ENCODE measurements around the gene APMAP.
A peak's percentile ranks its signal among the peaks of the same experiment; 100 is the strongest.
"Not testable (repeated sequence)": the region's sequence is repeated elsewhere in the genome, so short reads cannot be mapped to it uniquely, and the experiment has no call there.

APMAP gene

DNA sequence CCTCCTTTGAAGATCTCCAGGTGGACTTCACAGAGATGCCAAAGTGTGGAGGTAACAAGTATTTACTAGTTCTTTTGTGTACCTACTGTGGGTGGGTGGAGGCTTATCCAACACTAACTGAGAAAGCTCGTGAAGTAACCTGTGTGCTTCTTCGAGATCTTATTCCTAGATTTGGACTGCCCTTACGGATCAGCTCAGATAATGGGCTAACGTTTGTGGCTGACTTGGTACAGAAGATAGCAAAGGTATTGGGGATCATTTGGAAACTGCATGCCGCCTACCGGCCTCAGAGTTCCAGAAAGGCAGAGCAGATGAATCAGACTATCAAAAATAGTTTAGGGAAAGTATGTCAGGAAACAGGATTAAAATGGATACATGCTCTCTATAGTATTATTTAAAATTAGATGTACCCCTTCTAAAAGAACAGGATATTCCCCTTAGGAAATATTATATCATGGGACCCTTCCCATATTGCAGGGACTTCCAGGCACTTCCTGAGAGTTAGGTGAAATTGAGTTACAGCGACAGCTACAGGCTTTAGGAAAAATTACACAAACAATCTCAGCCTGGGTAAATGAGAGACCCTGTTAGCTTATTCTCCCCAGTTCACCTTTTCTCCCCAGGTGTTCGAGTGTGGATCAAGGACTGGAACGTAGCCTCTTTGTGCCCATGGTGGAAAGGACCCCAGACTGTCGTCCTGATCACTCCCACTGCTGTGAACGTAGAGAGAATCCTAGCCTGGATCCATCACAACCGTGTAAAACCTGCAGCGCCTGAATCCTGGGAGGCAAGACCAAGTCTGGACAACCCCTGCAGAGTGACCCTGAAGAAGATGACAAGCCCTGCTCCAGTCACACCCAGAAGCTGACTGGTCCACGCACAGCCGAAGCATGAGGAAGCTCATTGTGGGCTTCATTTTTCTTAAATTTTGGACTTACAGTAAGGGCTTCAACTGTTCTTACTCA is 61.5 kb downstream of the APMAP start:
- not testable (repeated sequence) for DNase-seq (ENCODE audit: low read depth)

DNA sequence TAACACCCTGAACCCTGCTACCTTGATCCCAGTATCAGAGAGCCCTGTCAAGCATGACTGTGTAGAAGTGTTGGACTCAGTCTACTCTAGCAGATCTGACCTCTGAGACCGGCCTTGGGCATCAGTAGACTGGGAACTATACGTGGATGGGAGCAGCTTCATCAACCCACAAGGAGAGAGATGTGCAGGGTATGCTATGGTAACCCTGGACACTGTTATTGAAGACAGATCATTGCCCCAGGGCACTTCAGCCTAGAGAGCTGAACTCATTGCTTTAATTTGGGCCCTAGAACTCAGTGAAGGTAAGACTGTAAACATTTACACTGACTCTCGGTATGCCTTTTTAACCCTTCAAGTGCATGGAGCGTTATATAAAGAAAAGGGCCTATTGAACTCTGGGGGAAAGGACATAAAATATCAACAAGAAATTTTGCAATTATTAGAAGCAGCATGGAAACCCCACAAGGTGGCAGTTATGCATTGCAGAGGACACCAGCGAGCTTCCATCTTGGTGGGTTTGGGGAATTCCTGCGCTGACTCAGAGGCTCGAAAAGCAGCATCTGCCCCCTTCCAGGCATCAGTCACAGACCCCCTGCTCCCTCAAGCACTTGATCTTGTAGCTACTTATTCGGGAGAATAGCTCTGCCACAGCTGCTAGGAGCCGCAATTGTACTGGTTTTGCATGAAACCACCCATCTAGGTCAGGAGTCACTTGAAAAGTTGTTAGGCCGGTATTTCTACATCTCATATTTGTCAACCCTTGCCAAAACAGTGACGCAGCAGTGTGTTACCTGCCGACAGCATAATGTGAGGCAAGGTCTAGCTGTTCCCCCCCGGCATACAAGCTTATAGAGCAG is 62.5 kb downstream of the APMAP start:
- not testable (repeated sequence) for DNase-seq (ENCODE audit: low read depth)

DNA sequence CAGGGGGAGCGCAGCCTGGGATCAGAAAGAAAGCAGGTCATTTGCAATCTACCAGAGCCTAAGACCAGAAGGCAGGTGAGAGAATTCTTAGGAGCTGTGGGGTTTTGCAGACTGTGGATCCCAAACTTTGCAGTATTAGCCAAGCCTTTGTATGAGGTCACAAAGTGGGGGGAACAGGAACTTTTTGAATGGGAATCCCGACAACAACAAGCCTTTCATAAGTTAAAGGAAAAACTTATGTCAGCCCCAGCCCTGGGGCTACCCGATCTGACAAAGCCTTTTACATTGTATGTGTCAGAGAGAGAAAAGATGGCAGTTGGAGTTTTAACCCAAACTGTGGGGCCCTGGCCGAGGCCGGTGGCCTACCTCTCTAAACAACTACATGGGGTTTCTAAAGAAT is 63.3 kb downstream of the APMAP start:
- DNase-seq (ENCODE audit: low read depth): not testable (repeated sequence)

DNA sequence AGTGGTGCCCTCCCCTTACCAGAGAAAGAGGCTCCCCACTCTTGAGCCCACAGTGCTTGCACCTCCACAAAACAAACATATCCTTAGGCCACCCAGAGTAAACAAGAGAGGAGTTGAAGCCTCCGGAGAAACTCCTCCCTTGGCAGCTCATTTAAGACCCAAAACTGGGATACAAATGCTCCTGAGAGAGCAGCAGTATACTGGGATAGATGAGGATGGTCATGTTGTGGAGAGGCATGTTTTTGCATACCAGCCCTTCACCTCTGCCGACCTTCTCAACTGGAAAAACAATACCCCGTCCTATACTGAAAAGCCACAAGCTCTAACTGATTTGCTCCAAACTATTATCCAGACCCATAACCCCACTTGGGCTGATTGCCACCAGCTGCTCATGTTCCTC is 71.8 kb downstream of the APMAP start:
- not testable (repeated sequence) for DNase-seq (ENCODE audit: low read depth)

DNA sequence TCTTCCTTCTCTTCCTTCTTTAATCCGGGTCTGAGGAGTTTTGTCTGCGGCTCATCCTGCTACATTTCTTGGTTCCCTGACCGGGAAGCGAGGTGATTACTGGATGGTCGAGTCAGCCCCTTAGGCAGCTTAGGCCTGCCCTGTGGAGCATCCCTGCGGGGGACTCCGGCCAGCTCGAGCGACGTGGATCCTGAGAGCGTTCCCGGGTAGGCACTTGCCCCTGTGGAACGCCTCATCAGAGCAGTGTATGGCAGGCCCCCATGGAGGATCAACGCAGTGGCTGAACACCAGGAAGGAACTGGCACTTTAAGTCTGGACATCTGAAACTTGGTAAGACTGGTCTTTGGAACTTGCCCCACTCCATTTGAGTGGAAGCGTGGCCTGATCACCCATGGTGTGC is 72.9 kb downstream of the APMAP start:
- DNase-seq (ENCODE audit: low read depth): not testable (repeated sequence)

DNA sequence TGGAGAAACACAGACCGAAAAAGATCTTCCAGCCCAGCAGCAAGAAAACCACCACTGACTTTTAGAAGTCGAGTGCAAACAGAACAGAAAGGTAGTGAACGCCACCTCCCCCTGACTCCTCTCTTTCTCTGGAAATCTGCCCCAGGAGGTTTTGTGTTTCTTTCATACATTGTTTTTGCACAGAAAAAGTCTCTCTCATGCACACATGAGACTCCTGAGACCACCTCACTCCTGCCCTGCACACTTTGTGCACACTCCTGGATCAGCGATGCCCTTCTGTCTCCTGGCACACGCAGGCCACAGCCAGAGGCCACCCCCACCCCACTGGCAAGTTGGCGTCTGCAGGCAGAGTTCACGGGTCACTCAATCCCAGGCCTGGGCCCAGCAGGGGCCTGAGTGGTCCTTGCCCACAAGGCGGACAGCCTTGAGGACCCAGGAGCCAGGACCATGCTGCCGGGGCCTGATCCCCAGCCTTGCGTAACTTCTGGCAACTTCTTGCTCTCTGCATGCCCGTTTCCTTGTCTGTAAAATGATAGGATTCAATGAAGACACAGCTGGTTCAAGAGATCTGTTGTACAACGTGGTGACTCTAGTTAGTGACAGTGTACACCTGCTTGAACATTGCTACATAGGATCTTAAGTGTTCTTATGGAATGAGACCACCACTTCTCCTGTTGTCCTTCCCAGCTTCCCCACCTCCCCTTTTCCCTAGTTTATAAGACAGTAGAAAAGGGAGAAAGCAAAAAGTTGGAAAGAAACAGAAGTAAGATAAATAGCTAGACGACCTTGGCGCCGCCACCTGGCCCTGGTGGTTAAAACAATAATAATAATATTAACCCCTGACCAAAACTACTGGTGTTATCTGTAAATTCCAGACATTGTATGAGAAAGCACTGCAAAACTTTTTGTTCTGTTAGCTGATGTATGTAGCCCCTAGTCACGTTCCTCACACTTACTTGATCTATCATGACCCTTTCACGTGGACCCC is 73.7 kb downstream of the APMAP start:
- no peak for DNase-seq (ENCODE audit: low read depth)

DNA sequence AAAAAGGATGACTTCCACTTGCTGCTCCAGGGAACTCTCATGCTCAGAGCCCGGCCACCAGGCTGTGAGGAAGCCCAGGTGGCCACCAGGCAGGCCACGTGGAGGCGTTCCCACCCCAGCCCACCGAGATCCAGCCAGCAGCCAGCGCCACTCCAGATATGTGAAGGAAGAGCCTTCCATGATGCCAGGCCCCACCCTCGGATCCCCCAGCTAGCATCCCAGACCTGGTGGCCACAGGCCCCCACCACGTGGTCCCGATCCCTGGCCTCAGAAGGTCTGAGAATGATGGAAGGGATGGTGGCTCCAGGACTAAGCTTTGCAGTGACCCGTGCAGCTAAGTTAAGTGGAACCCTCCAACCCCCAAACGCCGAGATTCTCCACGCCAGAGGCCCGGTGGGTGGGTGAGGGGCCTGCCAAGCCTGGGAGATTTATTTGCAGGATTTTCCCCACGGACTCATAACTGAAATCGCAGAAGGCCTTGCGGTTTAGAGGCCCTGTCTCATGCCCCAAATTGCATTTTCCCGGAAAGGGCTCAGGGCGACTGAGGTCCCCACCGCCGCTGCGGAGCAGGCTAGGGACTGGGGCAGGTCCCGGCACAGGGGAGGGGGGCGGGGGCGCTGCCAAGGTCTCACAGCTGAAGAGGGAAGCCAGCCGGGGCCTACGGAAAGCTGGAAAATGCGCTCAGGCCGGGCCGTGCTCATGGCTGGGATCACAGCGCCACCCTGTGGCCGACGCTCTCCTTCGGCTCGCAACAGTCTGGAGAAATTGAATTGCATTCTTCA is 74.6 kb downstream of the APMAP start:
- DNase-seq (ENCODE audit: low read depth): peak; percentile 10

DNA sequence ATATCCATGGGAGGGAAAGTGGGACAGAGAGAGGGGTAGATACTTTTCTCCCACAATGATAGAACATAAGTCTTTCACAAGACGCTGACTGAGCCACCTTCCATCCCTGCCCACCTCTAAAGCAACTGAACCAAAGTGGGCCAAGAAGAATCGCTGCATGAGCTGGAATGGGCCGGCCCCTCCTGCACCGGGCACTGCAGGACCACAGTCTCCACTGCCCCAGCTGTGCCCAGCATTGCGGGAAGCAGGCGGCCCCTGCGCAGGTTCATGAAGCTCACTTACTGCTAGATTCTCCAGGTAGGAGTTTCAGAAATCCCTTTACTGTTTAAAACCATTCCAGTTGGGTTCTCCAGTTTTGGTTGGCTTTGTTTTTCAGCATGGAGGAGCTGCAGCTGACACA is 75.5 kb downstream of the APMAP start:
- DNase-seq (ENCODE audit: low read depth): no peak

DNA sequence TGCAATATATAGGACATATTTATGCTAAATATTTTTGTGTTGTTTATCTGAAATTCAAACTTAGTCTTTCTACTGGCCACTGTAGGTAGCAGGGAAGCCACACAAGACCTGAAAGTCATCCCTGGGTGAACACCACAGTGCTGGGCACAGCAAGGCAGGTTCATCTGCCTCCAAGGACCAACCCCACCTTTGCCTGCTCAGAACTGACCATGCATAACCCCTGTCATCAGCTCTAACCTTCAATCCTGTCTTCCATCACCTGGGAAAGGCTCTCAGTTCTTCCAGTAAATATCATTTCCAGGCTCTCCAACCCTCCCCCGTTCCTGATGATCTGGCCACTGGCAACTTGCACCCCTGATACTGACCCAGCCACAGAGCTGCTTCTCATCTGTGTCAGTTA is 76.1 kb downstream of the APMAP start:
- no peak for DNase-seq (ENCODE audit: low read depth)

DNA sequence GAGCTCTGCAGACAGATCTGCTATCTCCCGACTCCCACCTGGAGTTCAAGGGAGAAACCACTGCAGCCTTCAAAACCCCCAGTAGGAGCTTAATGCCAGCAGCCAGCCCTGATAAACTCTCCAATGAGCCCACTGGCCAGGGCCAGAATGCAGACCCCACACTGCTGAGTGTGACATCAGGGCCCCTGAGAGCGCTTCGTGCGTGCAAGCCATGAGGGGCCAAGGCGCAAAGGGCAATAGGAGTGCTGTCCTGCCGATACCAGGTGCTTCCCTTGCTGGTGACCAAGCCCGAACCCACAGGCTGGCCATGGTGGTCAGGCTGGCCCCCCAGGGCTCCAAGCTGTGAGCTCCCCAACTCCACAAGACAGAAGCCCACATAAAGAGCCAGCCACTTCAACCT is 76.7 kb downstream of the APMAP start:
- no peak for DNase-seq (ENCODE audit: low read depth)

DNA sequence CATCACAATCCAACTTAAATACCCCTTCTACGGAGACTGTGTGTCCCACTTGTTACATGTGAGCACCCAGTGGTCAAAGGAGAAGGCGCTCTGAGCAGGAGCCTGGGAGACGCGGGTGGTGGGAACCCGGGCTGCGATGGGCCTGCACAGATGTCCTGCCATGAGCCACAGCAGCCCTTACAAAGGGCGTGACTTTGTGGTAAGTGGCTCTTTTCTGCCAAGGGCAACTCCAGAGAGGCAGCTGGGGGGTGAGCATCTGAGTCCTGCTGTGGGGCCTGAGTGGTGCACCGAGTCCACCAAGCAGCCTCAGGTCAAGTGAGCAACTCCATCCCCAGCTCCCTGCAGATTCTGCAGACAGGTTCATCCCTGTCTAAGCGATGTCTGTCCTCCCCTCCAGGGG is 77.1 kb downstream of the APMAP start:
- DNase-seq (ENCODE audit: low read depth): no peak

DNA sequence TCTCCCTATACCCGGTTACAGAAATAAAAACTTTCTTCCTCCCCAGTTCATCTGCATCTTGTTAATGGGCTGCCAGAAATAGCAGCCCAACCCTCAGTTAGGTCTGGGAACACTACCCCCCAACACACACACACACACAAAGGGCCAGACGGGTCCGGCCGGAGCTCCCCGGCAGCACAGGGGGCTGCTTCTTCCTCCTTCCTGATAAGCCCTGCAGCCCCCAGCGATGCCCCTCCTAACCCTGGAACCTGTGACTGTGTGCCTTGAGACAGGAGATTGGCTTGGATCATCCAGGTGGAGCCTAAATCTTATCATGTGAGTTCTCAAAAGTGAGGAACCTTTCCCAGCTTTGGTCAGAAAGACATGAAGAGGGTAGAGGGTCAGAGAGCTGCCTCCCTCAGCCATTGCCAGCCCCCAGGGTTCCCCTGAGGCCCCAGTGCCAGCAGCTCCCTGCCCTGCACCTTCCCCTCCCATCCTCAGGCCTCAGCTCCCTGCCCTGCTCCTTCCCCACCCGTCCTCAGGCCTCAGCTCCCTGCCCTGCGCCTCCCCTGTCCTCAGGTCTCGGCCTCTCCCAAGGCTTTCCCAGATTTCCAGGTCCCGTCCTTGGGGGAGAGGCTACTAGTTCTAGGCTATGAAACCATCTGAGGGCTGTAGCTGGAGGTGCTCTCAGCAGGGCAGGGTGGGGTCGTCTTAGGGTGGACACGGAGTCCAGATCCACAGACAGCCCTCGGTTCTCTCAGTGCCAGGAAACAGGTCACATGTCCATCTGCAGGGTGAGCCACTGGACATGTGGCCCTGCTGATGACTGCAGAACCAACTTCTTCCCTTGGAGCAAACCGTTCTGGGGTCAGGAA is 77.9 kb downstream of the APMAP start:
- no peak for DNase-seq (ENCODE audit: low read depth)

DNA sequence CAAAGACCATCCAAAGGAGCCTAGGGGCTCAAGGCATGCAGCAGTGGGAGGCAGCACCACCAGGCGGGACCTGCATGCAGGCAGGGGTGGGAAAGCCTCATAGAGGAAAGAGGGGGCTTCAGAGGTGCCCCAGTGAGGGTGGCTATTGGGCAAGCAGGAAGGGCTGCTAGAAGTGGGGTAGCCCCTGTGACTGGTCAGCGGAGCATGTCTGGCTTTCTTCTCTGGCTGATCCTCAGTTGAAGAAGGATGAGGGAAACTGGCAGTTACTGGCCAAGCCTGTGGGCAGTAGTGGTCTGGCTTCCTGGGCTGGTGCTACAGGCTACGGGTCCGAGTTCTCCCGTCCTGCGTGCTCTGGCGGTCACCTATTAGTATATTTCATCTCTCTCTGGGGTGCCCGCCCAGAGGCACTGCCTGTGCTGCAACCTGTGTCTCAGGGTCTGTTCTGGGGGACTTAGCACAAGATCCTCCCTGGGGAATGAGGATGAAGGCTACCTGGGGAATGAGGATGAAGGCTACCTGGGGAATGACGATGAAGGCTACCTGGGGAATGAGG is 79.4 kb downstream of the APMAP start:
- no peak for DNase-seq (ENCODE audit: low read depth)

All from stimulated activated CD8-positive, alpha-beta memory T cell treated with anti-CD3 and anti-CD28 coated beads, Interleukin-7, amount 100 ng/mL, for 24 hours (primary cell).